ENCODE data around the gene TBCD. TPM values are rescaled to one million over a fixed set of nuclear protein-coding genes. Genes with fewer than 3 reads are reported as not detected.
A peak's percentile ranks its signal among the peaks of the same experiment; 100 is the strongest.
"Not testable (repeated sequence)": the region's sequence is repeated elsewhere in the genome, so short reads cannot be mapped to it uniquely, and the experiment has no call there.

Gene TBCD
- total RNA-seq, 1 experiment from 2014 or later = 24.7 TPM

DNA sequence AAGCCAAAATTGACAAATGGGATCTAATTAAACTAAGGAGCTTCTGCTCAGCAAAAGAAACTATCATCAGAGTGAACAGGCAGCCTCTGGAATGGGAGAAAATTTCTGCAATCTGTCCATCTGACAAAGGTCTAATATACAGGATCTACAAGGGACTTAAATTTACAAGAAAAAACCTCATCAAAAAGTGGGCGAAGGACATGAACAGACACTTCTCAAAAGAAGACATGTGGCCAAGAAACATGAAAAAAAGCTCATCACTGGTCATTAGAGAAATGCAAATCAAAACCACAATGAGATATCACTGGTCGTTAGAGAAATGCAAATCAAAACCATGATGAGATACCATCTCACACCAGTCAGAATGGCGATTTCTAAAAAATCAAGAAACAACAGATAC is 203.2 kb downstream of the TBCD start:
- DNase-seq (ENCODE audit: low read depth) = not testable (repeated sequence)

DNA sequence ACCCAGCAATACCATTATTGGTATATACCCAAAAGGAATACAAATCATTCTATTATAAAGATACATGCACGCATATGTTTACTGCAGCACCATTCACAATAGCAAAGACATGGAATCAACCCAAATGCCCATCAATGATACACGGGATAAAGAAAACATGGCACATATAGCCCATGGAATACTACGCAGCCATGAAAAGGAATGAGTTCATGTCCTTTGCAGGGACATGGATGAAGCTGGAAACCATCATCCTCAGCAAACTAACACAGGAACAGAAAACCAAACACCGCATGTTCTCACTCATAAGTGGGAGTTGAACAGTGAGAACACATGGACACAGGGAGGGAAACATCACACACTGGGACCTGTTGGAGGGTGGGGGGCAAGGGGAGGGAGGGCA is 203.8 kb downstream of the TBCD start:
- not testable (repeated sequence) for DNase-seq (ENCODE audit: low read depth)

DNA sequence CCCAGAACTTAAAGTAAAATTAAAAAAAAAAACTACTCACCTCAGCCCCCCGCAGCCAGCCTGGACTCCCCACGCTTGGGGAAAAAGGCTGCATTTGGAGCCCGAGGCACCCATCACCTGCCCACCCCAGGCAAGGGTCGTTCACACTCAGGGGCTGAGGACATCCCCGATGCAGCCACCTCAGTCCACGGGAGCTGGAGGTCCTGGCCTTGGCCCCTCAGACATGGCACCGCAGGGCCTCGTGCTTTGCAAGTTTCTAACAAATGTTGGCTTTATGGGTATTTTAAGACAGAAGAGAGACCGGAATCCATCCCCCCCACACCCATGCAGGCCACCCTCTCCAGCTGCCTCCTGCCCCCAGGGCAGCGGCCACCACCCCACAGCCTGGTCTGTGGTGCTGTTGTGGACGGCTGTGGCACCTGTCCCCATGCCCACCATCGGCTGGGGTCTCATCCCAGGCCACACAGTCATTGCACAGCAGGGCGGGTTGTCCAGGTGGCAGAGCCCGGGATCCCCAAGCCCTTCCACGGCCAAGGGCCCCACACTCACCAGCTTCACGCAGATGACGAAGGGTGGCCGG is 204.4 kb downstream of the TBCD start:
- DNase-seq (ENCODE audit: low read depth) = no peak

DNA sequence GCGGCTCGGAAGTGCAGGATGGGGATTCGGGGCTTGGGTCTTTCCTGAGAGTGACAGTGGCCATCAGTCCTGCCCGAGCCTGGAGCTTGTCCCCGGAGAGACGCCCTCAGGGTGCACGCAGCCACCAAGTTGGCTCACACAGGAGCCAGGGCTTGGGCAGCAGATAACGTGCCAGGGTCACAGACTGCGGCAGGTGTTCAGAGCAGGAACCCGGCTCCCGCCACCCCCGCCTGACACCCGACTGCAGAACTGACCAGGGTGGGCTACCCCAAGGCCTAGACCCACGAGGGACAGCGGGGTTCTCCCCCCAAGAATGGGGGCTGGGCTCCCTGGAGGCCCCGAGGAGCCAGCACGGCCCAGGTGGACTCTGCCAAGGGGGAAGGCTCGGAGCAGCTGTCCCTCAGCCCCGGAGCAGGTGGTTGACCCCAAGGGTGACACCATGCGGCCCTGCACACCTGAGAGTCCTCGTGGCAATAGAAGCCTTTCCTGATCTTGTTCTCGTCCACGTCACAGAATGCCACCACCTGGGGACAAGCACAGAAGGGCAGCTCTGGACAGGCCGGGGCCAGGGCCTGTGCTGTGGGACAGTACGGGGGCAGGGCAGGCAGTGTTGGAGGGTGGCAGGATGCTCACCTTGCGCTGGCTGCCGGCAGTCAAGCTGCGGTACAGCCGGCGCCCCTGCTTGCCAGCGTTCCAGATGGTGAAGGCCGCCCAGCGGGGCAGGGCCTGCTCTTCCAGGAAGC is 205.0 kb downstream of the TBCD start:
- DNase-seq (ENCODE audit: low read depth) = no peak

DNA sequence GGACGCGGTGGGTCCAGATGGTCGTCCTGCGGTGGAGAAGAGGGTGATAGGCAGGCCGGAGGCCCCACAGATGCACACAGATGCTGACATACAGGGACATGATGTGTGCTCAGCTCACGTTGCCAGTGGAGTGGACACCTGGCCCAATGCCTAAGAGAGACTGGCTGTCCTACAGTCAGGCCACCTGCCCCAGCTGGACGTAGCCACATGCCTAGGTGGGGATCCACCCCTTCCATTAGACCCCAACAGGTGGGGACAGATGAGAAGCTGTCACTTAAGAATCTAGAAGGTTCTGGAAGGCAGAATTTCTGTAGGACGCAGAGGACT is 205.6 kb downstream of the TBCD start:
- DNase-seq (ENCODE audit: low read depth) = no peak

DNA sequence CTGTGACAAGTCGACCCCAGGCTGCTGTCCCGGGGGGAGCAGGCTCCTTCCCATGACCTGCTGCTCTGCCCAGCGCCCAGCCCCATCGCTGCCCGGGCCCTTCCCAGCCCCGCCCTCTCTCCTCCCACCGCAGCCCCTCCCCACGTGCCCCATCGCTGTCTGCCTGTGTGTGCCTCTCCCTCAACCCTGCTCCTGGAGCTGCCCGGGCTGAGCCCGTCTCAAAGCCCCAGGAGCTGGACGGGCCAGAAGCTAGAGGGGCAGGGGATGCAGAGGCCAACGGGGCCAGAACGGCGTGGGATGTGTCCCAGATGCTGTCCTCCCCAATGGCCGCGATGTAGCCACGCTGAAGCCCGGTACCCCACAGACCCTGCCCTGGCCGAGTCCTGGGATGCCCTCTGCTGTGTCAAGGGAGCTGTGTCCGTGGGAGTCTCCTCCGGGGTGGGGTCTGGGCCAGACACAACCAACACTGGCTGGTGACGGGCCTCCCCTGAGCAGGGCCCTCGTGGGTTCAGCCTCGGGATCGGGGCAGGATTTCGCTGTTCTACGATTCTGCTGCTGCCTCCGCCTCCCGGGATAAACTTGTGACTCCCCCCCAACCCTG is 206.2 kb downstream of the TBCD start:
- no peak for DNase-seq (ENCODE audit: low read depth)

DNA sequence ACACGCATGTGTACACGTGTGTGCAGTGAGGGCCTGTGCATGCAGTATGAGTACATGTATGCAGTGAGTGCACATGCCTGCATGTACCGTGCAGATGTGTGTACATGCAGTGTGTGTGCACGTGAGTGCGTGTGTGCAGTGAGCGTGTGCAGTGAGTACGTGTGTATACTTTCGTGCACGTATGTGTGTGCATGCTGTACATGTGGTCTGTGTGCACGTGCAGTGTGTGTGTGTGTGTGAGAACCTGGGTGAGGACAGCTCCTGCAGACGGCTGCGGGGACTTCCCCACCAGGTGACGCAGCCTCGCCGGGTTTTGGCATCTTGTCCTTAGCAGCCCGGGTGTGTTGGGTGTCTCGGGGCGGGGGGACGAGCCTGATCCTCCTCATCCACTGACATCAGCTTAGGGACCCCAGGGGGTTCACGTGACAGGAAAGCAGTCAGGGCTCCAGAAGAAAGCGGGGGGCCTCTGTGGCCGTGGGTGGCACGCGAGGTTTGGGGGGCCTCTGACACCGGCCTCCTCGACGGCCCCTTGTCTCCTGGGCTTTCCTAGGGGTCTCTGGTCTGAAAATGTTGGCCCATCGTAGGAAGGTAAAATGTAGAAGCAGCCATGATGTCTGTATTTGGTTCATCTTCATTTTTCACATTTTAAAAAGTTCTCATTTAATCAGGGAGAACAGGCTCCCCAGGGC is 207.5 kb downstream of the TBCD start:
- no peak for DNase-seq (ENCODE audit: low read depth)

DNA sequence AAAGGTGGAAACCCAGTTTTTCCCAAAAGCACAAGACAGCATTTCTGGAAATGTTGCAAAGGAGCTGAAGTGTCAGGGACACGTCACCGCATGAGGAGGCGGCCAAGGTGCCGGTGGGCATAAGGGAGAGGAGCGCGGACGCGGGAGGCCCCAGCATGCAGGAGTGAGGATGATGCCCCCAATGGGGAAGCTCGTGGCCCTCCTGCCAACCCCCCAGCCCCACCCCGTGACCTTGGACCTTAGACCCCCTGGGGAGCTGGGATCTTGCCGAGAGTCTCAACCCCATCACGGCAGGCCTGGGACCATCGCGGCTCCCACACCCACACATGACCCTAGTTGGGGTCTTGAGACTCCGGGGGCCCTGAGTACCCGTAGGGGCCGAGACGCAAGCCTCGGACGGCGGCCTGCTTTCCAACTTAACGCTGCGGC is 208.1 kb downstream of the TBCD start:
- DNase-seq (ENCODE audit: low read depth) = no peak

DNA sequence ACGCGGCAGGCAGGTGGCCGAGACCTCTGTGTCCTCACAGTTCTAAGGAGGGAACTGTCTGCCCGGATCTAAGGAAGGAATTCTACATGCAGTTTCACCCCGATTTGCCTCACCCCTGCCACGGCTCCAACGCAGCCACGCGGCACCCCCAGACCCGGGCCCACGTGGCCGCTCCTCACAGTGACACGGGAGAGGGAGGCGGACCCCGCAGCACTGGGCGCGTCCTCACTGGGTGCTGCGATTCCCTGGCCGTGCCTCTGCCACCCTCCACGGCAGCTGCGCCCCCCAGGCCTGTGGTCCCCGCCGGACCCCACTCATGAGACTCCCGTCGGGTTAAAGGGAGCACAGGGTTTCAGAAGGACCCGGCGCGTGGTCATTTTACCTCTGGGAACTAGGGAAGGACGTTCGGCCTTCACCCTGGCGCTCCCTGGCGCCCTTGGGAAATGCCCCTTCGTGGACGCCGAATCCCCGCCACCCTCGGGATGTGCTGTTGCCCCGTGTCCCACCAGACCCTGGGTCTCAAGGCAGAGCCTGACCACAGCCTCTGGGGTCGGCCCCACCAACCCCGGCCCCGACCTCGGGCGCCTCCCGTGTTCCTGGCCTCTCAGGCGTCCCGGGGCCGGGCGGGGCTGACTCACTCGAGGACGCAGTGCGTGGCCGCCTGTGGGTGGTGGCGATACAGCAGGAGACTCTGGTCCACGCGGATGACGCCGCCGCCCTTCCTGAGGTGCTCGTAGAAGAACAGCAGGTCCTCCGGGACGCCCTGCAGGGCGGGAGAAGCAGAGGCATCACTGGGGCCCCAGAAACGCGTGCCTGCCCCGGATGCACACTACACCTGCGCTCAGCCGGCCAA is 208.8 kb downstream of the TBCD start:
- no peak for DNase-seq (ENCODE audit: low read depth)

DNA sequence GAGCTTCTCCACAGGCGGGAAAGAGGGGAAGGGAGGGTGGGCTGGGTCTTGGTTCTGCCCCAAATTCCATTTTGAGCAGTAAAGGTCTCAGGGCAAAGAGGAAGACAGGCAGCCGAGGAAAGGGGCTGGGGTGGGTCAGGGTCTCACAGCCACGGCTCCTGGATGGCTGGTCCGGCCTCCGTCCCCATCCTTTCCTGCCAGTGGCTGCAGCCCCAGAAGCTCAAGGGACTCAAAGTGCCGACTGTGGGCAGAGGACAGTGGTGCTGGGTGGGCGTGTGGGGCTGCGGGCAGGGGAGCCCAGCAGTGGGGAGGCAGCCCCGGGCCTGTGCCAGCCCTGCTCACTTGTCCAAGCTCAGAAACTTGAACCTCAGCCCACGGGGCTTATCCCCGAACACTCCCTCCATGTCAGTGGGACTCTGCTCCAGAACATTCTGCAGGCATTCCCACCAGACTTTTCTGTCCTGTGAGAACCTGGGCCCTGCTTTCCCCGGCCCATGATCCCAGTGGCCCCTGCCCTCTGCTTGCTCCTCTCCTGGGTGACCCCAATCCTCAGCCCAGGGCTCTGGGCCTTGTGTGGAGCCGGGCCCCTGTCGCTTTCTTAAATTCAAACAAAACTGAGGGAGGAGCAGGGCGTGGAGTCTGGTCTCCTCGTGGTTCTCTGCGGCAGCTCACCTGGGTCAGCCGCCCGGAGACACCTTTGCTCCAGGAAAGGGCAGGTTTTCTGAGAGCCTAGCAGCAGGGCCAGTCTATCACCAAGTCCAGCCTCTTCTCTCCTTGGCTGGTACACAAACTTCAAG is 209.7 kb downstream of the TBCD start:
- DNase-seq (ENCODE audit: low read depth) = no peak

DNA sequence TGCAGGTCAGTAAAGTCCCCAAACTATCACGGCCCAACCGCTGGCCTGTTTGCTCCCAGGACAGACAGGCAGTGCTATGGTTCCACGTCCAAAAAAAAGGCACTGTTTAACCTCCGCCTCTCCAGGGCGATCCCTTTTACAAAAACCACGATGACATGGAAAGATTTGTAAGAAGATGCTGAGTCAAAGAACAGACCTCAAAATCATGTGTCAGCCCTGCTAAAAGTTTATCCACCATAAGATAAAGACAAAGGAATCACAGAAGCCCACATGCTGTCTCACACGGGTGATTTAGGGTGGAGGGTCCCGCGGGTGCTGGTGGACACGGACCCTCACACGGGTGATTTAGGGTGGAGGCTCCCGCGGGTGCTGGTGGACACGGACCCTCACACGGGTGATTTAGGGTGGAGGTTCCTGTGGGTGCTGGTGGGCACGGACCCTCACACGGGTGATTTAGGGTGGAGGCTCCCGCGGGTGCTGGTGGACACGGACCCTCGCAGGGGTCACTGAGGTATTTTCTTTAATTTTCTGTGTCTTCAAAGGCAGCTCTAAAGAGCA is 210.4 kb downstream of the TBCD start:
- DNase-seq (ENCODE audit: low read depth) = peak; percentile 17

DNA sequence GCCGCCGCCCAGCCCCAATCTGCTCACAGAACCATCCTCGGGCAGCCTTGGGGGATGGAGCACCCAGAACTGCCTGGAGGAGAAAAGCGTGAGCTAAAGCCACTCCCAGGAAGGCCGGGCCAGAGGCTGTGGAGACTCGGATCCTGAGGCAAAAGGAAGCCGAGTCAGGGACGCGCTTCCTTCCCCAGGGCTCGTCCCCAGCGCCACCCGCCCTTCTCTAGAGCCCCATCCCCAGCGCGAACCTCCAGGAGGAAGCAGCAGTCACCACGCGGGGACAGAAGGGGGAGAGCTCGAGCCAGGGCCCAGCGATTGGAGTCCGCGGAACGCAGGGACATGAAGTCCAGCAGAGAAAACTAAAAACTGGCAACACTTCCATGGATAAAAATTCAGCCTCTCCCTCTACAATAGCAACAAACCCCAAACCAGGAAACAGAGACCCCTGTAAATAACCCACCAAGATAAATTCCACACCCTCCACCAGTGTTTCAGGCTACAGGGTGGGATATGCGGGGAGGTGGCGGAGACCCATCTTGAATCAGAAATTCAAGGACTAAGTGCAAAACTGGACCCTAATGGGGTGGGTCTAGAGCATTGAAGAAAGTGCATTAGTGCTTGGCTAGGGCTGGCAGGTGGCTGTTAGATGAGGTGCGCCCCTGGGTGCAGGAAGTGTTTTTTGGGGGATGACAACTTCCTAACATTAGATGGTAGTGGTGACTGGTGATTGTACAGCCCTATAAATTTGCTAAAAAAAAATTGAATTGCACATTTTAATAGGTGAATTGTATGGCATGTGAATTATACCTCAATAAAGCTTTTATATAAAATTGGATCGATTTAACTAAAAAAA is 211.5 kb downstream of the TBCD start:
- DNase-seq (ENCODE audit: low read depth) = peak; percentile 55

DNA sequence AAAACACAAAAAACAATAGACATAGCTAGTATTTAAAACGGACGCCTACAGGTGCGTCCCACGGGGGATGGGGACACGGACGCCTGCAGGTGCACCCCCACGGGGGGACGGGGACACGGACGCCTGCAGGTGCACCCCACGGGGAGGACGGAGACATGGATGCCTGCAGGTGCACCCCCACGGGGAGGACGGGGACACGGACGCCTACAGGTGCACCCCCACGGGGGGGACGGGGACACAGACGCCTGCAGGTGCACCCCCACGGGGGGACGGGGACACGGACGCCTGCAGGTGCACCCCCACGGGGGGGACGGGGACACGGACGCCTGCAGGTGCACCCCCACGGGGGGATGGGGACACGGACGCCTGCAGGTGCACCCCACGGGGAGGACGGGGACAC is 212.6 kb downstream of the TBCD start:
- DNase-seq (ENCODE audit: low read depth) = not testable (repeated sequence)

DNA sequence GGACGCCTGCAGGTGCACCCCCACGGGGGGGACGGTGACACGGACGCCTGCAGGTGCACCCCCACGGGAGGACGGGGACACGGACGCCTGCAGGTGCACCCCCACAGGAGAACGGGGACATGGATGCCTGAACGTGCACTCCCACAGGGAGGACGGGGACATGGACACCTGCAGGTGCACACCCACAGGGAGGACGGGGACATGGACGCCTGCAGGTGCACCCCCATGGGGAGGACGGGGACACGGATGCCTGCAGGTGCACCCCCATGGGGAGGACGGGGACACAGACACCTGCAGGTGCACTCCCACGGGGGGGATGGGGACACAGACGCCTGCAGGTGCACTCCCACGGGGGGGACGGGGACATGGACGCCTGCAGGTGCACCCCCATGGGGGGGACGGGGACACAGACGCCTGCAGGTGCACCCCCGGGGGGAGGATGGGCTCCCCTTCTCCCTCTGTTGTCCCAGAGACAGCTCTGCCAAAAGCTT is 213.0 kb downstream of the TBCD start:
- no peak for DNase-seq (ENCODE audit: low read depth)

DNA sequence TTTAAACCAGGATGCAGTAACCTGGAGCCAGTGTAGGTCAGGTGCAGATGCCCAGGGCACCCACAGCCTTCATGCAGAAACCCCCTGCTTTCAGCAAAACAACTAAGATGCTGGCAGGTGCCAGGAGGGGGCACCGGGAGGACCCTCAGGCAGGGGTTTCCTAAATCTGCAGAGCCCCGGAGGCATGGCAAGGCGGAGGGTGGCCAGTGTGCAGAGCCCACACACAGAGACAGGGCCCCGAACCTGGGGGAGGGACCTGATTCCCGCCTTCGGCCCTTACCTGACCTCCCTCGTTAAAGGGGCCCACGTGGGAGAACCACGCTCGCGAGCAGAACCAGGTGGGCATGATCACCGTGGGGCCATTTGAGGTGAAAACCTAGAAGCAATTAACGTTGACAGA is 213.5 kb downstream of the TBCD start:
- no peak for DNase-seq (ENCODE audit: low read depth)

DNA sequence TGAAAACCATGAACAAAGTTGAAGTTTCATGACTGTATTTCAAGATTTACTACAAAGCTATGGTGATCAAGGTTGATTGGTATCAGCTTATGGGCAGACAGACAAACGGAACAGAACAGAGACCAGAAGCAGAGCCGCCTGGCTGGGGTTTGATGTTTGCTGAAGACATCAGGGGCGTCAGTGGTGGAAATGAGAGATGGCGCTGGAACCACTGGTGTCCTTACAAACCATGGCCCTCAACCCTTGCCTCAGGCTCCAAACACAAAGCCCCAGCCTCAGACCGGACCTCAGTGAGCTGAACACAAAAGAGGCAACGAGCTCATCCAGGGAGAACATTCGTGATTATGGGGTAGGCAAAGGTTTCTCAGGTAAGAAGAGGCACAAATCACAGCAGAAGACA is 214.6 kb downstream of the TBCD start:
- no peak for DNase-seq (ENCODE audit: low read depth)

DNA sequence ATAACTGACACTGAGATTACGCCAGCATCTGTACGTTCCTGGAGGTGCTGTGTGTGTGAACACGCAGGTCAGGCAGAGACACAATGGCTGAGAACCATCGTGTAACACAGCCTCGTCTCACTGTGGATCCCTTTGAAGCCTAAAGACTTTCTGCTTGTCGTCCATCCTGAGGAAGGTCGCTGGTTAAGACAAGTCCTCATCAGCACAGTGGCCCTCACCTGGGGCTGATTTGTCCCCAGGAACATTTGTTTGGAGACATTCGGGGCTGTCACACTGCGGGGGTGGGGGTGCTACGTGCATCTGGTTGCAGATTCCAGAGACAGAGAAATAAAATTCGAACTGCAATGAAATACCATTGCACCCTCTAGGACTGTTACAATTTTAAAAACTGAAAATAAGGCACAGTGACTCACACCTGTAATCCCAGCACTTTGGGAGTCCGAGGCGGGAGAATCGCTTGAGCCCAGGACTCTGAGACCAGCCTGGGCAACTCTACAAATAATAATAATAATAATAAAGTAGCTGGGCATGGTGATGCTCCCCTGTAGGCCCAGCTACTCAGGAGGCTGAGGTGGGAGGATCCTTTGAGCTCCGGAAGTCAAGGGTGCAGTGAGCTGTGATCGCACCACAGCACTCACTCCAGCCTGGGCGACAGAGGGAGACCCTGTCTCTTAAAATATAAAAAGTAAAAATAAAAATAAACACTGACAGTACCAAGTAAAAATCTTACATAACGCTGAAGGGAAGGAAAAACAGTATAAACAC is 215.6 kb downstream of the TBCD start:
- DNase-seq (ENCODE audit: low read depth) = no peak

DNA sequence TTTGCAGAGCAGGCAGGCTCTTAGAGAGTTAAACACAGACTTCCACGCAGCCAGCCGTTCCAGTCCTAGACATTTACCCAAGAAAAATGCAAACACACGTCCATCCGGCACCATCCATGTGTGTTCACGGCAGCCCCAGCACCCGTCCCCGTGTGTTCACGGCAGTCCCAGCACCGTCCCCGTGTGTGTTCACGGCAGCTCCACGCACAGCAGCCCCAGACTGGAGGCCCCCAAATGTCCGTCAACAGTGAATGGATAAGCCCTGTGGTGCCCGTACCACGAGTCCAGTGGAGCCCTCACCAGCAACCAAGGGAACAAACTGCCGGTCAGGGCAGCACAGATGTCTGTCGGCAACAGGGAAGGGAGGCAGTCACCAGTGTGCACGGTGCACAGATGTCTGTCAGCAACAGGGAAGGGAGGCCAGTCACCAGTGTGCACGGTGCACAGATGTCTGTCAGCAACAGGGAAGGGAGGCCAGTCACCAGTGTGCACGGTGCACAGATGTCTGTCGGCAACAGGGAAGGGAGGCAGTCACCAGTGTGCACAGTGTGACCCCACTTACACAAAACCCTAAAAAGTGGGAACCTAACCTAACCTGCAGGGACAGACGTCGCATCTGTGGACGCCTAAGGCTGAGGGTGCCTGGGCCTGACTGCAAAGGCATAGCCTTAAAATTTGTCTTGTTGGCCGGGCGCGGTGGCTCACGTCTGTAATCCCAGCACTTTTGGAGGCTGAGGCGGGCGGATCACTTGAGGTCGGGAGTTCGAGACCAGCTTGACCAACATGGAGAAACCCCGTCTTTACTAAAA is 216.4 kb downstream of the TBCD start:
- DNase-seq (ENCODE audit: low read depth) = not testable (repeated sequence)
